Embryonic facial prominence (tissue), 1 donor: Measurements from ENCODE around the gene TAF6.
A peak's percentile ranks its signal among the peaks of the same experiment; 100 is the strongest.

ENCODE experiments used
- DNase-seq: peaks from one replicate; pipeline ENCODE4 v3.0.0-alpha.2; 2016; ENCODE audit errors: extremely low spot score

Gene TAF6

DNA sequence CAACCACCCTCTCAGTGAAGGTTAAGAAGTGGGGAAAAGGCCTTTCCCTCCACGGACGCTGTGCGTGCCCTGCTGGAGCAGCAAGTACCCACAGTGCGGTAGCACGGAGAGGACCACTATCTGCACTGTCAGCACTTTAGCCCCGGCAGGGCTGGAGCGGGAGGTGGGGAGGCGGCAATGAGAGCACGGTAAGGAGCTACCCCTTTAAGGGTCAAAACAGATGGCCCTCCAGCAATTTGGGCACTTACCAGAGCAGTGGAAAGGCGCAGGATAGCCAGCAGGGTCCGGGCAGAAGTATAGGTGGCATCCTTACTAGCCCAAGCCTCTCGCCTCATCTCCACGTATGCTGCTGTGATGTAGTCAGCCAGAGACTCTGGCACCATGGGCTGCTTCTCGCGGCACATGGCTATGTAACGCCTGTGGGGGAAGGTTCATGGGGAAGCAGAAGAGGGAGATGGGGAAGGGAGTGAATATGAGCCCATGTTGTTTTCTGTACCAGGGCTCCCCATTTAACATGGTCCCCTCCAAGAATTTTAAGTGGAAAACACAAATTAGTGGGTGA is 25.2 kb downstream of the TAF6 start:
- DNase-seq = no peak

DNA sequence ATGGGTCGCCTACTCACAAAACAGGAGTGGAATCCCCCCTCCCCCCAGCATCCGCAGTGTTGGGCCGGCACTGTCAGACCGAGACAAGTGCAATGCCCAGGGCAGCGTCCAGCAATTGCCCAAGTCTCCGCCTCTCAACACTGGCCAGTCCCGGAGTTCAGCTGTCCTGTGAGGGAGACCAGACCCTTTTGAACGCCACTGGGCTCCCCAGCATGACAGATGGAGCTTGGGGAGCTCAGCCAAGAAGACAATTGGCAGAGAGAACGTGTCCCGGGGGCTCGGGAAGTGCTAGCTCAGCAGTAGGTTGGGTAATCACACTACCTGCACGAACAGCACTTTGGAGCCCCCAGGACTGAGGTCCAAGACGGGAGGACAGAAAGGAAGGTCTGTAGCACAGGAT is 25.7 kb downstream of the TAF6 start:
- no peak for DNase-seq

DNA sequence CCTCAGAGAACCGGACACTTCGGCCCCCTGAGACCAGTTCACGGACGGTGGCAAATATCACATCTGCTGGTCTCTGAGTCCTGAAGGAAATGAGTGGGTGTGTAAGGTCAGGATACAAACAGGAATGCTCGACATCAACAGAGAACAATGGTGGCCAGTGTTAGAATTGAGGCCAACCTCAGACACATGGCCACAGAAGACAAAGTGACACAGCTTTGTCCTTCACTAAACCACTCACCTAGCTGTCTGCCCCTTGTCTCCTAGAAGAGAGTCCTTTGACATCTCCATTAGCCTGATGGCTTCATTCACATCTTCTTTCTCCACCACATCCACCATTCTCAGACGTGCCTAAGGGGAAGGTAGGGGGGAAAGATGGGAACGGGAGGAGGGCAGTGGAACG is 26.1 kb downstream of the TAF6 start:
- no peak for DNase-seq

DNA sequence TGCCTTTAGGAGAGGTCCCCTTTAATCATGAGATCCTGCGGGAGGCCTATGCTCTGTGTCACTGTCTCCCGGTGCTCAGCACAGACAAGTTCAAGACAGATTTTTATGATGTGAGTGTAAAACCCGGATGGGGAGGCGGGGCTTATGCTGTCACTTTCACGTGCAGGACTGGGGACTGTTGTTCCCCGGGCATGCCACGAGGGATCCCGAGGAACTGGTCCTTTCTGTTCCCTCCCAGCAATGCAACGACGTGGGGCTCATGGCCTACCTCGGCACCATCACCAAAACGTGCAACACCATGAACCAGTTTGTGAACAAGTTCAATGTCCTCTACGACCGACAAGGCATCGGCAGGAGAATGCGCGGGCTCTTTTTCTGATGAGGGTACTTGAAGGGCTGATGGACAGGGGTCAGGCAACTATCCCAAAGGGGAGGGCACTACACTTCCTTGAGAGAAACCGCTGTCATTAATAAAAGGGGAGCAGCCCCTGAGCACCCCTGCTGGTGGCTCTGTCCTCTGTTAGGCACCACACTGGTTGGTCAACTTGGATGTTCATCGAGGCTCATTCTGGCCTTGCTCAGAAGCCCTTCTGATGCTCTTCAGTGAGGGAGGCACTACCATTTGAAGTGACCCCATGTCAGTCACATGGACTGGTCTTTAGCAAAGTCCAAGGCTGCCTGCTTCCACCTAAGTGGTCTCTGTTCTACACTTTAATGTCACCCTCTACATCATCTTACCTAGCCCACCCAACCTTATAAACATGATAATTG is 27.6 kb downstream of the TAF6 start:
- no peak for DNase-seq

DNA sequence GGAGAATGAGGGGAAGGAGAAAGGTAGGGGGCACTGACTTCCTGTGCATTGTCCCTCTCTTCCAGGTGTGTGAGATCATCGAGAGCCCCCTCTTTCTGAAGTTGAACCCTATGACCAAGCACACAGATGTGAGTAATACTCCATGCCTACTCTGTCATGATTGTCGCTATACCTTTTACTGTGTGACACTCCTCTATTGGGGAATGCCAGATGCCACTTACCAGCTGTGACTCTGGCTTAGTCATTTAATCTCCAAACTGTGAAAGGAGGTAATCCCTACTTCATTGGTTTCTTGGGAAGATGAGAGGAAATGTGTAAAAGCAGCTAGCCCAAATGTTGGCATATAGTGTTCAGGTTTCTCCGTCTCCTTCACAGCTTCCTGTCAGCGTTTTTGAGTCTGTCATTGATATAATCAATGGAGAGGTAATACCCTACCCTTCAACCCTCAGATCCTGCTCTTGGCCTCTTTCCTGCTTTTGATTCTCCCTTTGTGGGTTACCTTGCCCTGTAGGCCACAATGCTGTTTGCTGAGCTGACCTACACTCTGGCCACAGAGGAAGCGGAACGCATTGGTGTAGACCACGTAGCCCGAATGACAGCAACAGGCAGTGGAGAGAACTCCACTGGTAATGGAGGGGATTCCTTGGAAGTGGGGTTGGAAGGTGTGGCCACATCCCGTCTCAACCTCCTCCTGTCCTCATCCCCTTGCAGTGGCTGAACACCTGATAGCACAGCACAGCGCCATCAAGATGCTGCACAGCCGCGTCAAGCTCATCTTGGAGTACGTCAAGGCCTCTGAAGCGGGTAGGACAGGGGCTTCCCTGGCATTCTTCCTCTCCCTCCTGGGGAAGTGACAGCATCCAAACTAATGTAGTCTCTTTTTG is 28.4 kb downstream of the TAF6 start:
- DNase-seq = no peak

DNA sequence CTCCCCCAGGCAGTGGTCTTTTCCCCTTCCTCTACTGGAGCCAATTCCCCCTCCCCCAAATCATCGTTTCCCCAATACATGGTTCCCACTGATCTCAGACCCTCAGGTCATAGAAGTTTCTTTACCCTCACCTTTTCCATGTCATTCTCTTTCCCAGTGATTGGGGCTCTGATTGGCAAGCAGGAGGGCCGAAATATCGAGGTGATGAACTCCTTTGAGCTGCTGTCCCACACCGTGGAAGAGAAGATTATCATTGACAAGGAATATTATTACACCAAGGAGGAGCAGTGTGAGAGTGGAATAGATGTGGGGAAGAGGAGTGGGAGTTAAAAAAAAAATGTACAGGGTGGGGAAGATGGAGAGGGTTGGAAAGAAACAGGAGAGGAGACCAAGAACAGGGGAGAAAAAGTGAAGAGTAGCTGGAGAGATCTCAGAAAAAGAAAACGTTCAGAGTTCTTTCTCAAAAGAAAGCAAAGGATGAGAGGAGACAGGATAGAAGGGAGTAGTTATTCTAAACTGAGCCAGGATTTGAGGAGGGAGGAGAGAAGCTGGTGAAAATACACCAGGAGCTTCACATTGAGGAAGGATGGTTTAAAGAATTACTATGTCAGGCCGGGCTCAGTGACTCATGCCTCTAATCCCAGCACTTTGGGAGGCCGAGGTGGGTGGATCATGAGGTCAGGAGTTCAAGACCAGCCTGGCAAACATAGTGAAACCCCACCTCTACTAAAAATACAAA is 29.5 kb downstream of the TAF6 start:
- DNase-seq = no peak

DNA sequence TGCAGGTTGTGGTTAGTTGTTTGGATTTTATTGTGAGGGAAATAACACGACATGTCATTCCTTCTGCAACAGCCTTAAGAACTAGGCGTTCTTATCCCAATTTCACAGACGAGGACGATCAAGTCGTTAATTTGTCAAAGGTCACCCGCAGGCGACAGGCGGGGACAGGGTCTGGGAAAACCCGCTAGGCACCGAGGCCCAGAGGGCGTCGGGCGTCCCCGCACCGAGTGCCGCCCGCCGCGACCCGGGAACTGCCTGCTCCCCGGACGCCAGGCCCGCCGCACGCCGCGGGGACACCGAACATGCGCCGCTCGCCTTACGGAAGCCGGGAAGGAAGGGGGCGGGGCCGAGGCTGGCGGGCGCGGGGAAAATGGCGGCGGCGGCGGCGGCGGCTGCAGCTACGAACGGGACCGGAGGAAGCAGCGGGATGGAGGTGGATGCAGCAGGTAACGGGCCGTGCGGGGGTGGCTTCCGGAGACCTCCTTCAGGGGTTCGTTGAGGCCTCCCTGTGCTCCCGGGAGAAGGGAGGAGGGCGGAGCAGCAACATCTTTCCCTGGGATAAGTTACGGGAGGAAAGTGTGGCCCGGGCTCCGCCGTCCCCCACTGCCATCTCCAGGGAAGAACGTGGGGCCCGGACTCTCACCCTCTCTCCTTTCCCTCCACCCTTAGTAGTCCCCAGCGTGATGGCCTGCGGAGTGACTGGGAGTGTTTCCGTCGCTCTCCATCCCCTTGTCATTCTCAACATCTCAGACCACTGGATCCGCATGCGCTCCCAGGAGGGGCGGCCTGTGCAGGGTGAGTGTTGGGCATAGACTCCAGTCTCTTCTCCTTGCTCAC is 30.3 kb downstream of the TAF6 start, which contains the start of gene COPS6:
TSS of gene COPS6 (plus strand) at position 349 of the 837 bp plus-strand sequence. CDS start at position 371, 22 bp downstream.
- DNase-seq = peak; percentile 34

DNA sequence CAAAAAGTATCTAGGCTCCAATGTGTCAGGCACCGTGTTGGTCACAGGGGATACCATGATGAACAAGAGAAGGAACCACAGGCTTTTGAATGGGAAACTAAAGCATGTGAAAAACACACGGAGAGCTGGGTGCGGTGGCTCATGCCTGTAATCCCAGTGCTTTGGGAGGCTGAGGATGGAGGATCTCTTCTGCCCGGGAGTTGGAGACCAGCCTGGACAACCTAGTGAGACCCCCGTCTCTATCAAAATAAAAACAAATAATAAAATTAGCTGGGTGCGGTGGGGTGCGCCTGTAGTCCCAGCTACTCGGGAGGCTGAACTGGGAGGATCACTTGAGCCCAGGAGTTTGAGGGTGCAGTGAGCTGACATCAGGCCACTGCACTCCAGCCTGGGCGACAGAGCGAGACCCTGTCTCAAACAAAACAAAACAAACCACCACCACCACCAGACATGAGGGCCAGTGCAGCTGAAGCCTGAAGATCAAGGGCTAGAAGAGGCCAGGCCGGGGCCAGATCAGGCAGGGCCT is 31.0 kb downstream of the TAF6 start:
- no peak for DNase-seq

DNA sequence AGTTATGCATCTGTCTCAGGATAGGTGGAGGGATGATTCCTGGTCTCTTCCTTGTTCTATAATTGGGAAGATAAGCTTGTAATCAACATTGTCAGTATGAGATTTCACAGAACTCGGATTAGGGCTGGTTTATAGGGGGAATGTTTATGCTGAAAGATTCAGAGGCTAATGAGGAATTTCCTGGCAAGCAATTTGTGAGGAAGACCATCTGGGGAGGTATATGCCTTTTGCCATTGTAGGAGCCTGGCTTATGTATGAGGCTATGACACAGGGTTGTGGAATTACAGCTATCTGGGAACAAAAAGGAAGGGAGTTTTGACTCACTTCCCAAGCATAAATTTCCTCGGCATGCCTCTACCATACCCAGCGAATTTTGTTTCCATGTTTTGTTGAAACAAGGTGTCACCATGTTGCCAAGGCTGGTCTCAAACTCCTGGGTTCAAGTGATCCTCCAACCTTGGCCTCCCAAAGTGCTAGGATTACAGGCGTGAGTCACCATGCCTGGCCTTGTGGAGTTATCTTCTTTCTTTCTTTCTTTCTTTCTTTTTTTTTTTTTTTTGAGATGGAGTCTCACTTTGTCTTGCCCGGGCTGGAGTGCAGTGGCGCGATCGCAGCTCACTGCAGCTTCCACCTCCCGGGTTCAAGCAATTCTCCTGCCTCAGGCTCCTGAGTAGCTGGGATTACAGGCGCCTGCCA is 32.0 kb downstream of the TAF6 start:
- no peak for DNase-seq

DNA sequence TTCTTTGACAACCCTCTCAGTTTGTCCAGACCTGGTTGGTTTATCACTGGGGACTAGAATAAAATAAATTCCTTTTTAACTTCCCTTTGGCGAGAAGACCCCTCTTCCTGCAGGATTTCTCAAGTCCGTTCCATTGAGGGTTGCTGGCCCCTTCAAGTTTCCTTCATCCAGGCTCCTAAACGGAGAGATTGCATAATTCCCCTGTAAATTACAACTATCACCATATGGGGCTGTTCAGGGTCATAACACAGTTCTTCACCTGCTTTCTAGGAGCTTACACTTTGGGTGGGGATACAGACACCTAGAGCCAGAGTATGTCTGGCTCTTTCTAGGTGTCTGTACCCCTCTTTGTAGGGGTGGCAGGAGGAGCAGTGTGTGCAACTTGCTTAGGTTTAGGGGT is 33.6 kb downstream of the TAF6 start:
- no peak for DNase-seq

DNA sequence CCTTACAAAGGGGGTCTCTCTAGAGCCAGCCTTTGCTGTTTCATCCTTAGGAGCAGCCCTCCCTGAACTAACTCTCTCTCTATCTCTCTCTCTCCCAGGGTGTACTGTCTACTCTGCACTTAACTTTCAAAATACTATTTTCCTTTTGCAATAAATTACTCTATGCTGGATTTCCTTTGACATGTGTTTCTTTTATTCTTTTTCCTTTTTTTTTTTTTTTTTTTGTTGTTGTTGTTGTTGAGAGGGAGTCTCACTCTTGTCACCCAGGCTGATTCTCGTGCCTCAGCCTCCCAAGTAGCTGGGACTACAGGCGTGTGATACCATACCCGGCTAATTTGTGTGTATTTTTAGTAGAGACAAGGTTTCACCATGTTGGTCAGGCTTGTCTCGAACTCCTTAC is 36.2 kb downstream of the TAF6 start:
- DNase-seq = no peak

DNA sequence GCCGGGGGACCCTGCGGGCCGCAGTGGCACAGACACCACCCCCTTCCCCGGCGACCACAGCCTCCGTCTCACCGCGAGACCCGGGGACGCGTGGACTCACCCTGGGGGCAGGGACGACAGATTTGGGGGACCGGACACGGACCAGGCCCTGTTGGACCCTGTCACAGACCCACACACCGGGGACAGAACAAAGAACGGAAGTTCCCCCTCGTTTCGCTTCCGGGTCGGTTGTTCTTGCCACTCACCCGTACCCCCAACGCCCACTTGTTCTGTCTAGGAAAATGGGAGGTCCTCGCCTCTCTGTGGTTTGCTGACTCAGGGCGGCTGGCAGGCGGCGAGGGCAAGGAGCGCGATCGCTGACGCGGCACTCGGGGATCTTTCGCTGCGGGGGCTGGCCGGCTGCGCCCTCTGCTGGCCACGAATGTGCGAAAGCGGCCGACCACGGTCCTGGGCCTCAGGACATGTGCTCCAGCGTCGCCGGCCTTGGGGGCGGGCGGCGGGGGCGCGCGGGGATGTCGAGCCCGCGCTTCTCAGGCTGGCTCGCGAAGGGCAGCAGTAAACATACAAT is 37.5 kb downstream of the TAF6 start, which contains the start of gene ZNF3:
TSS of gene ZNF3 (minus strand) at position 189 of the 568 bp plus-strand sequence. CDS start 4,366 bp downstream, outside the sequence.
- peak; percentile 97 for DNase-seq

DNA sequence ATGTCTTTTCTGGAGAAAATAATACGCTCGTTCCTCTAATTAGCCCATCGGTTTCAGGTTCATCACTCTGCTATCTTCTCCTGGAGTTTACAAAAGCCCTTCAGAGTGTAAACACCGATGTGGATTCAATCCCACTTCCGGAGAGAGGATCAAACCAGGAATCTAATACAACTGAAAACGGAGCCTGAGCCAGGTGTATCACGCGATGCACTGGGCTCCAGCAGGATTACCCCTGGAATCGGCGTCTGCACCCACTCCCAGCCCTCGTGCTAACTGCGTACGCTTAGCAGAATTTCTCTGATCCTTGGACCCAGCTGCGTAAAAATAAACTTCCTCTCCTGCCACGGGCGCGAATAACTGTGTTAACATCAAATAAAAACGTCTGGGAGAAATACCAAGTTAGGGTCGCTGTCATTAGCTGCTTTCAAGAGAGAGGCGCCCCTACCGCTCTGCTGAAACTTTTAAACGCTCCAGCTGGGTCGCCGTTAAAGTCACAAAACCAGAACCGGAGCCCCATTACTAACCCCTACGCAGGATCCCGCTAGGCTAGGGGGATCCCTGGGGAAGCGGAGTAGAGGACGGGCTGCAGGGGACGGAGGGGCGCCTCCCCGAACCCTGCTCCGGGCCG is 38.1 kb downstream of the TAF6 start:
- no peak for DNase-seq

DNA sequence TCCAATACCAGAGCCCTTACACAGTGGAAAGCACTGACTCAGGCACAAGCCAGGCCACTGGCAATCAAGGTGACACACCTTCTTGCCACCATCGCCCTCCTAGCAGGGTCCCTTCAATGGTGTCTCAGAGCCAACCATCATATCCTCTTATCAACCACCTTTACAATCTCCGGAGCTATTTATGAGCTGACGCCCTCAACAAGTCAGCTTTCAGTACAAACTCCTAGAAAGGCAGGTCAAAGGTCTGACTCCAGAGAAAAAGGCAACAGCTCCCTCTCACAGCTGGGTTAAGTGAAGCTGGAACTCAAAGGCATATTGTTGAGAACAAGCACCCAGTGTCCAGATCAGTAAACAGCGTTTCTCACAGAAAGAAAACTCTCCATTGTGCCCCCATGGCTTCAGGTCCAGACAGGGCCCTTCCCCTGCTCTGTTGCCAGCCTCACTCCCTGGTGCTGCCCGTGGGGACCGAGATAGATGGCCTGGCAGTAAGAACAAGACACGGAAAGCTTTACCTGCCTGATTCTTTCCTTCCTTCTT is 40.1 kb downstream of the TAF6 start:
- no peak for DNase-seq

DNA sequence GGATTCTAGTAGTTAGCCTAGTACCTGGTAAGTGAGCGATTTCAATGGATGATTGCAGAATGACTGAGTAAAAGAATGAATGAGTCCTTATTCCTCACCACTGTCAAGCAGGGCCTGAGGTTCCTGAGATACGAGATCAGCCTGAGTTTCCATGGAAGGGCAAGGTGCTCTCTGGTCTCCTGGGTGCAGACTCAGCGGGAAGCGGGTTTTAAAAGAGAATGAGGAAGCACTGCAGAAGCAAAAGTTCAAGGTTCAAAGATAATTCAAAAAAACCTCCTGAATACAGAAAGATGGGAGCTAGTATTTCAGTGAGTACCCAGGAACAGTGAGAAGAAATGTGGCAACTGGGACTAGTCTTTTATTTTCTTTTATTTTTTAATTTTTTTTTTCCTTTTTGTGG is 42.0 kb downstream of the TAF6 start:
- no peak for DNase-seq

DNA sequence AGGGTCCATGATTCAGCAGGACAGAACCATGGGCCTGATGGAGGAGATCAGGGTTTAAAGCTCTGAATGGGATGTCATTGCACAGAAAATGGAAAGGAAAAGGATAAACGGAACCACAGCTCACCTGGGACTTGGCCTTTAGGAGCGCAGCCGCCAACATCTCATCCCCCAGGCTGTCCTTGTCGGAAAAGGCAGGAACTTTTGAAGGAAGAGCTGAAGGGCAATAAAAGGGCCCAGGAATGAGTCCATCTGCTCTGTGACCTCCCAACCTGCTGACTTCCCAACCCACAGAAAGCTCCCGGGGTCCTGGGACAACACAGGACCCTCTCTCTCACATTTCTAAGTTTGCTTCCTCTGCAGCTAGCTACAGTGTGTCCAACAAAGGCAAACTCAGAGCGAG is 43.7 kb downstream of the TAF6 start:
- DNase-seq = no peak

DNA sequence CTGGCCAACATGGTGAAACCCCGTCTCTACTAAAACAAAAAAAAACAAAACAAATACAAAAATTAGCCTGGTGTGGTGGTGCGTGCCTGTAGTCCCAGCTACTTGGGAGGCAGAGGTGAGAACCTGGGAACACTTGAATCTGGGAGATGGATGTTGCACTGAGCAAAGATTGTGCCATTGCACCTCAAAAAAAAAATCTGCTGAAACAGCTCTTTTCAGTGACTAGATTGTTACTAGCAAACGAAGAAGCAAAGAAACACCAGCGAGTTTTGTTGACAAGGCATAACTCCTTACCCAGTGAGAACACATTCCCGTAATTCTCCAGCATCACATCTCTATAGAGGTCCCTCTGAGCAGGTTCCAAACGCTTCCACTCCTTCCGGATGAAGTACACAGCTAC is 44.3 kb downstream of the TAF6 start:
- DNase-seq = no peak

DNA sequence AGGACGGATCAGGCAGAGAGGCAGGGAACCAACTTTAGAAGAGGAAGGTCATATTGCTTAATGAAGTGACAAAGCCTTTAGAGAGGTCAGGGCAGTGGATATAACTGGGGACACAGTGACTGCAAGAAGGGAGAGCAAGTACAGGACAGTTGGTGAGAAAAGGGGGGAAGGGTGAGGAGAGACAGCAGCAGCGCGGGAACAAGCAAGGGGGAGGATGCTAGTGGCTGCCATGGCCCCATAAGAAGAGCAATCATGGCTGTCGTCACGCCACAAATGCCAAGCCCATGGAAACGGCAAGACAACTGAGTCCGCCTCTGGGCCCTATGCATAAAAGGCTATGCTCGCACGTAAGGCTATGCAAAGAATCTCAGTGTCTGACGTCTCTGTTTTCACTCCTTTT is 46.7 kb downstream of the TAF6 start:
- no peak for DNase-seq
